KG1 (cell line): ENCODE data around the gene SYNPO2.
A peak's percentile ranks its signal among the peaks of the same experiment; 100 is the strongest.
"Not testable (repeated sequence)": the region's sequence is repeated elsewhere in the genome, so short reads cannot be mapped to it uniquely, and the experiment has no call there.

Source experiments
- DNase-seq: peaks from one replicate; lab custom pipeline; 2025; lab: John Stamatoyannopoulos, UW

SYNPO2 gene

GRCh38 chr4:118975449-118976192 lies 87.0 kb downstream of the SYNPO2 start:
- DNase-seq: no peak

- not testable (repeated sequence) for DNase-seq
Observed at GRCh38 chr4:118976193-118976560, 87.5 kb downstream of the SYNPO2 start.

DNA sequence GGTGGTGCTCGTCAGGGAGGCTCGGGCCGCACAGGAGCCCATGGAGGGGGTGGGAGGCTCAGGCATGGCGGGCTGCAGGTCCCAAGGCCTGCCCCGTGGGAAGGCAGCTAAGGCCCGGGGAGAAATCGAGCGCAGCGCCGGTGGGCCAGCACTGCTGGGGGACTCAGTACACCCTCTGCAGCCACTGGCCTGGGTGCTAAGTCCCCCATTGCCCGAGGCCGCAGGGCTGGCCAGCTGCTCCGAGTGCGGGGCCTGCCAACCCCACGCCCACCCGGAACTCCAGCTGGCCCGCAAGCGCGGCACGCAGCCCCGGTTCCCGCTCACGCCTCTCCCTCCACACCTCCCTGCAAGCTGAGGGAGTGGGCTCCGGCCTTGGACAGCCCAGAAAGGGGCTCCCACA lies 88.4 kb downstream of the SYNPO2 start:
- DNase-seq: not testable (repeated sequence)

- no peak for DNase-seq
Observed at GRCh38 chr4:118979712-118980111, 91.1 kb downstream of the SYNPO2 start.

DNA sequence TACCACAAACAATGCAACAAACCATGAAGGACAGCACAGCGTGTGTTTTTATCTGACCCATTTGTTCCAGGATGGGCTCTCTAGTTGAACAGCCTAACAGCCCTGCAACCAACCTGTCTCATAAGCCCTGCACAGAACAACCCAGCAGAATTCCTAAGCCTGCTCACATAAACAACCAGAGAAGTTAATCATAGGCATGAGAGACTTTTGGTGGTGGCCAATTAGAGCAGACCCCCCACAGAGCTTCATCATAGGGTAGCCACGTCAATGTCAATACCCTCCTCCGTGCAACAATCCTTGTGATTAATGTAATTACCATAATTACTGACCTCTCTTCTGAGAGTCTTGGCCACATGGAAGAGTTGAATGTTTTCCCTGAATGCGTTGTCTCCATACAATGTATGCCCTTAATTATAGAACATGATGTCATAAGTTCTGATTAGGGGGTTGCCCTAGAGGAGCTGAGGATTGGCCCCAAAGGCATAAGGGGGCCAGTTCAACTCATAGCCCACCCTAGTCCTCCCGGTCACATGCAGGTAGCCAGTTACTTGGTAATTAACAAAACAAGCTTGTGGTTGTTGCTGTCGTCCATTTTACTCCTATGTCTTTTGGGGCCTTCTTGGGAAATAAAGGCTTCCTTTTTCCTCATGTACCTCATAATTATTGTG lies 92.7 kb downstream of the SYNPO2 start:
- no peak for DNase-seq

GRCh38 chr4:118981839-118982381 lies 93.3 kb downstream of the SYNPO2 start:
- peak; percentile 45 for DNase-seq

- DNase-seq: no peak
Observed at GRCh38 chr4:118983293-118983692, 94.6 kb downstream of the SYNPO2 start.

- DNase-seq: no peak
Observed at GRCh38 chr4:118983831-118984230, 95.2 kb downstream of the SYNPO2 start.

- no peak for DNase-seq
Observed at GRCh38 chr4:118985170-118986000, 96.7 kb downstream of the SYNPO2 start.

- no peak for DNase-seq
Observed at GRCh38 chr4:118987959-118988634, 99.4 kb downstream of the SYNPO2 start.

- DNase-seq: no peak
Observed at GRCh38 chr4:118988635-118988972, 100.0 kb downstream of the SYNPO2 start.

- DNase-seq: no peak
Observed at GRCh38 chr4:118989098-118990080, 100.7 kb downstream of the SYNPO2 start.

DNA sequence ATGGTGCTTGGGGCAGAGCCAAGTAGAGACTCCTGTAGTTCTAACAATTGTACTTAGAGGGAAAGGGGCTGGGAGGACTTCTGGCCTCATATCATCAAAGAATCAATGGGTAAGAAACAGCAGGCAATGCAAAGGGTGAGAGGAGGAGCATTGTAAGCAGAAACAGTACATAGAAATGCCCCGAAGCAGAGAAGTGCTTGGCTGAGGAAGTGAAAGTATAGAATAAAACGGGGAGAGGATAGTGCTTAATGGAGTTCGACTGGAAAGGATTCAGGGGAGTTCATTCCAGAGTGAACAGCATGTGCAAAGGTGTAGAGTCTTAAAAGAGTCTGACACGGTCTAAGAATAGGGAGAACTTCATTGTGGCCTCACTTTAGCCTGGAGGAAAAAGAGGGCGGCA lies 103.0 kb downstream of the SYNPO2 start:
- no peak for DNase-seq

- DNase-seq: no peak
Observed at GRCh38 chr4:118992149-118992548, 103.5 kb downstream of the SYNPO2 start.

DNA sequence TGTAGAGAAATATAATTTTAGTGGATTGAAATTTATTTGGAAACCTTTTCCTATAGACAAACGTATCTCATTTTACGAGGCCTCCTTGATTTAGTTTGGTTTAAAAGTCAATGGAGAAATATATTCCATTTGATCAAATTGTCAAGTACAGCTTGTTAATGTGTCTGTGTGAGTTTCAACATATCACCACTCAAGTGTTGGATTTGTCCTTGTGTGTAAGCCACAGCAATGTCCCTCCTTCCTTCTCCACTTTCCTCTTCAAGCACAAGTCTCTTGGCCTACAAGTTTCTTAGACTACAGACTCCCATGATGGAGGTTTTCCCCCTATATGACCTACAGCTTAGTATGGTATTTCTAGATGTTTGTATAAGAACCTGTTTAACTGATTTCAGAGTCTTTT lies 104.7 kb downstream of the SYNPO2 start:
- no peak for DNase-seq

DNA sequence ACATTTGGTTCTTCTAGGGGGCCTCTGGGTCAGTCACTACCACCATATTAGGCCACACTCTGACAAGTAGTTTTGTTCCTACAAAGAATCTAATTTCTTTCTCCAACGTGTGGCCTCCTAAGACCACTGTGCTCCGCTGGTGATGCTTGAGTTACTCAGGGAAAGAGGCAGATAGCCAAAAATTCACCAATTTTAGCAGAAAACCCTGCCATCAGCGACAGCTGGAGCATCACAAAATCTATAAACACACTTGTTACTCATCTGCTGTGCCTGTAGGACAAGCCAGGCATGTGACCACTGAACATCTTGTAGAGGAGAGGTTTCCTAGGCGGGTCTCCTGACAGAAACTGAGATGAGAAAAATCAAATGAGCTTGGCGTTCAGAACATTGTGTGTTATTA lies 105.4 kb downstream of the SYNPO2 start:
- no peak for DNase-seq

DNA sequence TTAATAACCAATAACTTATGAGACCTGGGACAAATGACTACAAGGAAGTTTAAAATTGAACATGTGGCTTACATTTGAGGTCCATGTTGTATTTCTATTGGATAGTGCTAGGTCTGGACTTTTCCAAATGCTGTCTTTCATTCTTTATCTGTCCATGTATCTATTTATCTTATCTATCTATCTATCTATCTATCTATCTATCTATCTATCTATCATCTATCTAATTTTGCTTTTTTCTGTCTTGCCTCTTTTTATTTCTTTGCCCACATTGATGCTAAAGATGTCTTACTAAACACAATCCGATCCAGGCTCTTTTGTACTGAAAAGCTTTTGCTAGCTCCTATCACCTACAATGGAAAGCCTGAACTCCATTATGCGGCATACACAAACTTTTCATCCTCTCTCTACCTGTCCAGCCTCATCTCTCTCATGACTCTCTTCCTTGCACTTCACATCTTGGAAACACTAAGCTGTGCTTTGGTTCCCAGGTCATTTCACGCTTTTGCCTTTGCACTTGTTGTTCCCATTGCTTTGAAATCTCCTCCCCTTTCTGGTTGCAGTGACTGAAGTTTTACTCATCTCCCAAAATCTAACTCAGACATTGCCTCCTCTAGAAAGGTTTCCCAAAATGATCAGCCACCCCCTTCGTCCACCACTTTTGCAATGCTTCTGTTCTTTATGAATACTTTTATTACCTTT lies 107.2 kb downstream of the SYNPO2 start:
- DNase-seq: no peak

DNA sequence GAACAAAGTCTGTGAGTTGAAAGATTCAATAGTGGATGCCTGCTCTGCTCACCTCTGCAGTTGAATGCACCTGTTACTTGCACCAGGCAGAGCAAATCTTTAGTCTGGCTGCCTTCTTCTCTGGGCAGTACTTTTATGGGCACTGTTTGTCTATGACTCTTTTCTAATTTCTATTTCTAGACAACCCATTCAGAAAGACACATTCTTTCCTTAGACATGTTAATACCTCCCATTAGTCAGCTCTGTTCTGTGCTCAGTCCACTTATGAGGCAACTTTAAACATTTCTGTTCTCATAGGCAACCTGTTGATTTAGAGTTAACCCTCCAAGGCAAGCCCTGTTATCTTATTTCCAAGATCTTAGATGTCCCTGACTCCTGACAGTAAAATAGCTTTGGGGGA lies 108.9 kb downstream of the SYNPO2 start:
- no peak for DNase-seq

- no peak for DNase-seq
Observed at GRCh38 chr4:118999919-119000318, 111.3 kb downstream of the SYNPO2 start.

DNA sequence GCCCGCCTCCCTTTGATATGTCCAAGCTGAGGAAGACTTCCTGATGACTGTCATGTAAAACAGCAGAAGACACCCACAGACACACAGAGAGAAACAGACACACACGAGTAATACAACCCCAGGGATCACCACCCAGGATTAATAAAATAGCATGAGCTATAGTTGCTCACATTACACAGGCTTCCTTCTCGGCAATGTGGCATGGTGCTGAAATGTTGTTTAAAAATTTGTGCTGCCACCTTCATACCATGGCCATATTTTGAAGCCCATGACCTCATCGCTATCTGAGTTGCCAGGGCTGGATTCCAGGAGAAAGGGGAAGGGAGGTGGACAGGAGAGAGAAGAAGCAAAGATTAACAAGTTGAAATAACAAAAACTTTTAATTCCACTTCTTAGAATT lies 111.7 kb downstream of the SYNPO2 start:
- no peak for DNase-seq
